Left ventricle myocardium inferior (tissue), 1 donor: ENCODE data around the gene KIF7. TPM values are rescaled to one million over a fixed set of nuclear protein-coding genes. Genes with fewer than 3 reads are reported as not detected.
A peak's percentile ranks its signal among the peaks of the same experiment; 100 is the strongest.

Experiments
- DNase-seq: peaks from one replicate; pipeline ENCODE4 v3.0.0-alpha.2; 2020
- H3K27ac ChIP-seq: fragments of 200-600 bp; replicated peaks from 2 replicates; pipeline ENCODE4 v1.8.0; 2021
- H3K27me3 ChIP-seq: fragments of 200-600 bp; 2 replicates; pipeline ENCODE4 v1.8.0; 2021; ENCODE audit warnings: low read depth
- H3K36me3 ChIP-seq: fragments of 200-600 bp; 2 replicates; pipeline ENCODE4 v1.8.0; 2021
- H3K4me1 ChIP-seq: fragments of 200-600 bp; 2 replicates; pipeline ENCODE4 v1.8.0; 2021
- H3K4me3 ChIP-seq: fragments of 200-600 bp; 2 replicates; pipeline ENCODE4 v1.8.0; 2021; ENCODE audit warnings: mild to moderate bottlenecking, moderate library complexity
- H3K9me3 ChIP-seq: fragments of 200-600 bp; replicated peaks from 2 replicates; pipeline ENCODE4 v1.8.0; 2021
- intact Hi-C: fragments of 100-400 bp; cut with micrococcal nuclease; formaldehyde crosslinking; loops from one replicate; pipeline ENCODE4 v1.11.0; 2022
- total RNA-seq: library from RNA; stranded (reverse); fragmentation: NEBNext Ultra II Directional; extraction: Animal tissue kit (Norgen Biotek cat#: 25700); gene quantifications from one replicate; pipeline ENCODE4 v1.2.1, GENCODE V29; 2021
- TF ChIP-seq, protein P1 (sequence below): fragments of 200-600 bp; IDR thresholded peaks from 2 replicates; pipeline ENCODE4 v1.8.0; 2021; ENCODE audit warnings: antibody characterized with exemption, mild to moderate bottlenecking, borderline replicate concordance
- donor health status: DM: no; HTN: yes; CAD: no; lungs with severe emphysema.

Gene KIF7
- total RNA-seq, 1 donor from 2014 or later = 2.4 TPM

DNA sequence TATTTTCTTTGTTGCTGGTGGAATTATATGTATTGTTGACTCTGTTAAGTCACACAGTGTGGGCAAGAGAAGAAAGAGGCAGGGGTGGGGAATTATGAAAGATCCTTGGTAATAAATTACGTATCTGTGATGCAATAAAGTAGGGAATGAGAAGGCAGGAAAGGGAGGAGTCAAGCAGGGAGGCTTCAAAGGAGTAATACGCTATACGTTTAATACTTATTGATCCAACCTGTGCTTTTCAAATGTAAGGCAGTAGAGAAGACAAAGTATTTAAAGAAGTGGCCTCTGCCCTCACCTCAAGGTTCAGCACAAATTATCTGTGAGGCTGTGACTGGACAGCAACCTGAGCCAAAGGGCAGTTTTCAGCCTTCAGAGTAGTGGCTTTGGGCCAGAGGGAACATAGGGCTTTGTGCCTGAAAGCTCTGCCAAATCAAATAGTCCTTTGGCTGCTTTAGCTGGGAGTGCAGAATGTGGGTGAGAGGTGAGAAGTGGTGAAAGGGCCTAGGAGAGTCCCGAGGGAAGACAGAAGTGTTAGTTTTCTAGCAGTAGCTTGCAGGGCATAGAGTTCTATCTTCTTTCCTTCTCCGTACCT lies 25.1 kb upstream of the KIF7 start:
- TF ChIP-seq, protein P1, sequence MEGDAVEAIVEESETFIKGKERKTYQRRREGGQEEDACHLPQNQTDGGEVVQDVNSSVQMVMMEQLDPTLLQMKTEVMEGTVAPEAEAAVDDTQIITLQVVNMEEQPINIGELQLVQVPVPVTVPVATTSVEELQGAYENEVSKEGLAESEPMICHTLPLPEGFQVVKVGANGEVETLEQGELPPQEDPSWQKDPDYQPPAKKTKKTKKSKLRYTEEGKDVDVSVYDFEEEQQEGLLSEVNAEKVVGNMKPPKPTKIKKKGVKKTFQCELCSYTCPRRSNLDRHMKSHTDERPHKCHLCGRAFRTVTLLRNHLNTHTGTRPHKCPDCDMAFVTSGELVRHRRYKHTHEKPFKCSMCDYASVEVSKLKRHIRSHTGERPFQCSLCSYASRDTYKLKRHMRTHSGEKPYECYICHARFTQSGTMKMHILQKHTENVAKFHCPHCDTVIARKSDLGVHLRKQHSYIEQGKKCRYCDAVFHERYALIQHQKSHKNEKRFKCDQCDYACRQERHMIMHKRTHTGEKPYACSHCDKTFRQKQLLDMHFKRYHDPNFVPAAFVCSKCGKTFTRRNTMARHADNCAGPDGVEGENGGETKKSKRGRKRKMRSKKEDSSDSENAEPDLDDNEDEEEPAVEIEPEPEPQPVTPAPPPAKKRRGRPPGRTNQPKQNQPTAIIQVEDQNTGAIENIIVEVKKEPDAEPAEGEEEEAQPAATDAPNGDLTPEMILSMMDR = no peak
- intact Hi-C loops = no loop called here
- H3K27me3 ChIP-seq = no peaks in the 10 kb centered on the region

DNA sequence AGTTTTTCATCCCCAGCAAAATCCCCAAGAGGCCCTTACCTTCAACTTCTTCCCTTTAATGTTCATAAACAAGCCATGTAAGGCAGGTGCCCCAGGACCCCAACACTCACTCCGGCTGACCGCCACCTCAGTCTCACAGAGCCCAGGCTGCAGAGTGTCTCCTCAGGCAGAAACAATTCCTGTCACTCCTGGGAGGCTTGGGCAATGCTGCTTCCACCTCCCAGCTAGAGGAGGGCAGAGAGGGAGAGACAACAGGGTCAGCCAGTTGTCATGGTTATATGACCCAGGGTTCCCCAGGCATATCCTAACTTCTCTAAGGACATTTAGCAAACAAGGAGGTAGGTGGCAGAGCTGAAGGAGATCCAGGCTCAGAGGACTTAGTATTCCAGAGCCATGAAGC lies 23.9 kb upstream of the KIF7 start, which contains the start of gene PLIN1:
Gene PLIN1, minus strand, starts transcription at position 156 of the 400 bp plus-strand sequence. CDS start 1,878 bp downstream, outside the sequence.
- peaks cover 42% of the 10 kb centered on the region for H3K4me1 ChIP-seq
- peak within 1 kb of the TSS; percentile 88 for H3K27ac ChIP-seq
- intact Hi-C loops = no loop called here
- DNase-seq = no peak
- no peak within 1 kb of the TSS for H3K4me3 ChIP-seq
- no peaks in the 10 kb centered on the region for H3K9me3 ChIP-seq
- peaks cover under 1% of the 10 kb centered on the region for H3K36me3 ChIP-seq
- TF ChIP-seq, protein P1 = no peak
- no peaks in the 10 kb centered on the region for H3K27me3 ChIP-seq

More for the DNA sequence above, 25.1 kb upstream of the KIF7 start:
- peaks cover 6% of the 10 kb centered on the region for H3K36me3 ChIP-seq
- DNase-seq = peak; percentile 42
- H3K4me3 ChIP-seq = no peak overlapping the region
- H3K9me3 ChIP-seq = no peaks in the 10 kb centered on the region
- peak overlapping the region; percentile 88 for H3K27ac ChIP-seq
- H3K4me1 ChIP-seq = peaks cover 45% of the 10 kb centered on the region

DNA sequence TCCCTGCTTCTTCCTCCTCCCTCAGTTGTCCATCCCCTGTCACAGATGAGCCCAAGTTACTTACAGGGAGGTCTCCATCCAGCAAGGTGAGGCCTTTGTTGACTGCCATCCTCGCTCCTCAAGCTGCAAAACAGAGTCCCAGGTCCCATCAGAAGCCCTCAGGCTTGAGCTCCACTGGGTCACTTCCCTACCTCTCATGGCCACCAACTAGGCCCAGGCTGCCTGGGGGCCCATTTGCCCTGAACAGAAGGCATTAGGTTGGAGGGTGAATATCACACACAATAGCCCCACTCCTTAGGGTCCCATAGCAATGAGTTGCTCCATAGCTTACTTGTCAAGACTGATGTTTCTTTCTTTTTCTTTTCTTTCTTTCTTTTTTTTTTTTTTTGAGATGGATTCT lies 22.1 kb upstream of the KIF7 start:
- intact Hi-C loops = no loop called here
- H3K4me3 ChIP-seq = no peak overlapping the region
- H3K9me3 ChIP-seq = no peaks in the 10 kb centered on the region
- TF ChIP-seq, protein P1 = no peak
- no peaks in the 10 kb centered on the region for H3K27me3 ChIP-seq
- H3K36me3 ChIP-seq = no peaks in the 10 kb centered on the region
- DNase-seq = no peak
- no peak overlapping the region for H3K27ac ChIP-seq
- peaks cover 34% of the 10 kb centered on the region for H3K4me1 ChIP-seq

DNA sequence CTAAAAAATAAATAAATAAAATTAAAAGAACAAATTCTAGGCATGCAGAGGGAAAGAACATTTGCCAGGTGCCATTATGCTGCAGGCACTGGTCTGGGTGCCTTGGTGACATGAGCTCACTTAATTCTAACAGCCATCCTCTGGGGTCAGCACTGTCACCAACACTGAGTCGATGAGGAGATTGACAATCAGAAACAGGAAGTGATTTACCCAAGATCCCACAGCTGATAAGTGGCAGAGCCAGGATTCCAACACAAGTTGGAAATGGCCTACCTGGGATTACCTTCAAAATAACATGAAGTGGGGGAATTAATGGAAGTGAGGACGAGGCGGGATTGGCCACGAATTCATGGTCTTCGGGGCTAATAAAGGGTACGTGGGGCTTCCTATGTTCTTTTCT lies 20.3 kb upstream of the KIF7 start:
- Histone ChIP-seq H3K9me3 (no peaks in the 10 kb centered on the region), H3K27ac (no peak overlapping the region), H3K36me3 (no peaks in the 10 kb centered on the region), H3K27me3 (no peaks in the 10 kb centered on the region), H3K4me3 (no peak overlapping the region), H3K4me1 (peaks cover 16% of the 10 kb centered on the region)
- DNase-seq = no peak
- intact Hi-C loops = no loop called here
- TF ChIP-seq, protein P1 = no peak

DNA sequence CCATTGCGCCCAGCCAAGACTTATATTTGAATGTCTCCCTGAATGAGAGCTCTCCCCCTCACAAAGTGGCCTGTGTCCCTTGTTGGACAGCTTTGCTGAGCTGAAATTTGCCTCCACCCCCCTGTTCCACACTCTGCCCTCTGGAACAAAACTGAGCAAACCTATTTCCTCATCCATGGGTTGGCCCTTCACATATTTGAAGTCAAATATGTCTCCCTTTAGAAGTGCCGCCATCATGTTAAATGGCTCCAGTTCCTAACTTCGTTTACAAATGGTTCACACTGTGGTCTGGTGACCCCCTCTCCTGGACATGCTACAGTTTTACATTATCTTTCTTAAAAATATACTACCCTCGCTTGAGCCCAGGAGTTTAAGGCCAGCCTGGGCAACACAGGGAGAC lies 19.3 kb upstream of the KIF7 start:
- Histone ChIP-seq H3K27me3 (no peaks in the 10 kb centered on the region), H3K27ac (no peak overlapping the region), H3K4me3 (no peak overlapping the region), H3K9me3 (no peaks in the 10 kb centered on the region), H3K4me1 (peaks cover 5% of the 10 kb centered on the region), H3K36me3 (no peaks in the 10 kb centered on the region)
- DNase-seq = no peak
- intact Hi-C loops = no loop called here
- TF ChIP-seq, protein P1 = no peak
